DMS153 treated with DMSO at 0.1 percent for 48 hours (cell line): Measurements from ENCODE around the gene DUS2.

Source experiments
- DNase-seq: peaks from one replicate; lab custom pipeline; 2025; ENCODE audit not compliant: unreplicated experiment; lab: John Stamatoyannopoulos, UW

The DUS2 gene

GRCh38 chr16:68074850-68075555 lies 51.9 kb downstream of the DUS2 start:
- DNase-seq = no peak

- DNase-seq = no peak
Measured at GRCh38 chr16:68075980-68076379, 52.9 kb downstream of the DUS2 start.

- DNase-seq = no peak
Measured at GRCh38 chr16:68076560-68076959, 53.5 kb downstream of the DUS2 start.

GRCh38 chr16:68077866-68078700 lies 55.0 kb downstream of the DUS2 start:
- no peak for DNase-seq

- no peak for DNase-seq
Measured at GRCh38 chr16:68078701-68079375, 55.8 kb downstream of the DUS2 start.

DNA sequence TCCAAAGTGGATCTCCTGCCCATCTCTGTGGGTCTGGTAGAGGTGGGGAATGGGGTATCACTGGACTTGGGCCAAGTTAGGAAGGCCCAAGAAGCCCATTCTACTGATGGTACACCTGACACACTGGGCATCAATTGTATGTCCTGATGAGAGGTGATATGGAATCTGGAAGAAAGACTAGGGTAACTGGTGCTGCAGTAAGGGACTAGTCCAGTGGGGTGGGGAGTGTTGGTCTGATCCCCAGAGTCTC lies 56.2 kb downstream of the DUS2 start:
- no peak for DNase-seq

- DNase-seq = no peak
Measured at GRCh38 chr16:68079626-68080344, 56.7 kb downstream of the DUS2 start.

GRCh38 chr16:68081861-68082628 lies 59.0 kb downstream of the DUS2 start:
- no peak for DNase-seq

DNA sequence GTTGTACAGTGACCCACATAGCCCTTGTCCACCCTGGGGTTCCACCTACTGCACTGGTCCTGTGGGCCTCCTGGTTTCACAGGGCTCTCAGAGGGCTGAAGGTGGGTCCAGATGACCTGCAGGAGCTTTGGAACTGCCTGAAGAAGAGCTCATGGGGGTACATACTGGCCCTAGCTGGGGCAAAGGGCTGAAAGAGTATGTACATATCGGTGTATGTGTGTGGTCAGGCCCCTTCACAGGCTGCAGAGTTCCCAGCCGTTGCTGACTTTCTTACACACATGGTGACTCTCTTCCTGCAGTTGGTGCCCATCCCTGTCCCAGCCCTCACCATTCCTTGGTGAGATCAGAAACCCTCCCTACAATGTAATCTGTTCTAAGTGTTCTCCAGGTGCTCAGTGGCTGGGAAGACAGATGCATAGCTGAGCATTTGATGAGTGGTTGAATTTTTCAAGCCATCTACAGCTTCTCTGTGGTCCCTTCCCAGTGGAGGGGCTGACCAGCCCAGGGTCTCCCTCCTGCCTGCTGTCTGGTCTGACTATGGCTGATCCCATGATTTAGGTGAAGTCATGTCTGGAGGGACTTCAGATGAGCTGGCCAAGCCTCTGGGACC lies 59.6 kb downstream of the DUS2 start:
- no peak for DNase-seq

DNA sequence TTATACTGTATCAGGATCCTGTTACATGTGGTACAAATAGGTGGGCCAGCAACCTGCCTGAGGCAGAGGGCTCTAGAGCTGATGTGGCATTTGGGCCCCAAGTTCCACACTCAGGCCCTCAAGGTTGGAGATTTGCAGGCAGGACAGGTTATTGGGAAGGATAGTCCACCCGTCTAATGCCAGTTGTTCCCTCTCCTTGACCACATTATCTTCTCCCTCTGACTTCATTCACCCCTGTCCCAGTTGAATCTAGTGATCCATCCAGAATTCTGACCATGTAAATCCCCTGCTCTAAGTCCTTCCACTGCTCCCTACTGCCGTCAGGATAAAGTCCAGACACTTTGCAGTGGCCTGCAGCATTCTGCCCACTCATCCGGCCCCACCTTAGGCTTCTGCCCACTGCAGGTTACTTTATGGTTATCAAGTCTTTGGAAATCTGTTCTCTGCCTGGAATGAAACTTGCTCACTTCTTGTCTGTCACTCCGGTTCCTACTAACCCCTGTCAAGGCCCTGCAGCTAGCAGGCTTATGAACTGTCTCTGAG lies 60.2 kb downstream of the DUS2 start:
- no peak for DNase-seq

DNA sequence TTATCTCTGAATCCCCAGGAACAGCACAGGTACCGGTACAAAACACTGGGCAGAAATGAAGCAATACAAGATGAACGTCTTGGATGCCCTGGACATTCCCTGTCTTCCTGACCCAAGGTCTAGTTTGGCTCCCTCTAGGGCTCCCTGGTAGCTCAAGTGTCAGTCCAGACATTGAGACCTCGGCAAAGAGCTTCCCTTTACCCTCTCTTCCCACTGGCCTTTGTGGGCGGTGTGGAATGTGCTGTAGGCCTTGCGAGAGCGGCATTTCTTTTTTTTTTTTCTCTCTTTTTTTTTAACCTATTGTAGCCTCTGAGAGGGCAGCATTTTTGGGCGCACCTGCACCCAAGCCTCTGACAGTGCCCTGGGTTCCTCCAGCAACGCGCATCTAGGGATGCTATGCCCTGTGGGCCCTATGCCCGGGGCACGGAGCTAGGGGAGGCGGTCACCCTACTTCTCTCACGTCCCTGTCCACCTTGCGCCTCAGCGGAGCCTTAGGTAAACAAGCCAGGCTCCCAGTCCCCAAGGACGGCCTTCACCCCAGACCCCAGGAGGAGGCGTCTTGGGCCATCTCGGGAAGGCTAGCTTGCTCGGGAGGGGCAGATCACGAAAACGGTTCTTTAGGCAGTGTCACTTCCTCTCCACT lies 60.9 kb downstream of the DUS2 start:
- no peak for DNase-seq

DNA sequence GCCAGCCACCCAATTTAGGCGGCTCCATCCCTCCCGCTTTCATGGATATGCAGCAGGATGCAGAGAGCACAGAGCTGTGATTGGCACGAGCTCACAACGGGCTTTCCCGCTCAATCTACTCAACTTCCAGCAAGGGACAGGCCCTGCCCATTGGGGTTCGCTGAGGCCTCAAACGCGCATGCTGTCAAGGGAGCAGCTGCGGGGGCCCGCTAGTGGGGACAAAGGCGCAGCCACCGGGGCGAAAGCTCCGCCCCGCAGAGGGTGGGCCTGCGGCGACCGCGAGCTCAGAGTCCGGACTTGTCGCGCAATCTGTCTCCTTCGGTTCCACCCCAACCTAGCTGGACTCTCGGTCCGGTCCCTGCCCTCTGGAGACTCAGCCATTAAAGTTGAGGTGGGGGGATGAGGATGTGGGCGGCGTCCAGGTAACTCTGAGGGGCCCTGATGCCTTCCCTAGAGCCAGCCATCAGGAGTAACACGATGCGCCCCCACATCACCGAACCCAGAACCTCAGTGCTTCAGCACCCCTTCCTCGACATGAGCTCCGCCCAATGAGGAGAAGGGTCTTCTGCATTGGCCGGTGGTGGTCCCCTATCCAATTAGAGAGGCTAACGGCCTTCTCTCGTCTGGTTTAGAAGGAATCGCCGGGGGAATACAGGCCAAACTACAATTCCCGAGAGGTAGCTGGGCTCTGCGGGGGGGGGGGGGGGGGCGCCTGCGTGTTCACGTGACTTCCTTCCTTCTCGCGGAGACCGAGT lies 61.6 kb downstream of the DUS2 start:
- DNase-seq = peak; percentile 92

- DNase-seq = peak; percentile 41
Measured at GRCh38 chr16:68085259-68086071, 62.4 kb downstream of the DUS2 start, which contains the start of gene NFATC3. Gene NFATC3 (plus strand): TSS chr16:68085370. CDS start chr16:68085682, 312 bp downstream.

- DNase-seq = peak; percentile 34
Measured at GRCh38 chr16:68086336-68086841, 63.3 kb downstream of the DUS2 start.

- no peak for DNase-seq
Measured at GRCh38 chr16:68086860-68087268, 63.8 kb downstream of the DUS2 start.

DNA sequence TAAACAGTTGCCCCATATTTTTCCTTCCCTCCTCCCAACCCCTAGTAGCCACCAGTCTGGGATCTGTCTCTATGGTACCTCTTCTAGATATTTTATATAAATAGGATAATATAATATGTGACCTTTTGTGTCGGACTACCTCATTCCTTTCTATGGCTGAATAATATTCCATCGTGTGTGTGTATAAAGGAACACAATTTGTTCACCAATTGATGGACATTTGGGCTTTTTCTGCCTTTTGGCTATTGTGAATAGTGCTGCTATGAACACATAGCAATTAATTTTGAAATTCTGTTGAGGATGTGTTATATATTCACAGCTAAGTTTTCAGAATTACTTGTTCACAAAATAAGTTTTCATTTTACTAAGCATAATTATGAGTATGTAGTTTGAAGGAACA lies 64.6 kb downstream of the DUS2 start:
- no peak for DNase-seq

DNA sequence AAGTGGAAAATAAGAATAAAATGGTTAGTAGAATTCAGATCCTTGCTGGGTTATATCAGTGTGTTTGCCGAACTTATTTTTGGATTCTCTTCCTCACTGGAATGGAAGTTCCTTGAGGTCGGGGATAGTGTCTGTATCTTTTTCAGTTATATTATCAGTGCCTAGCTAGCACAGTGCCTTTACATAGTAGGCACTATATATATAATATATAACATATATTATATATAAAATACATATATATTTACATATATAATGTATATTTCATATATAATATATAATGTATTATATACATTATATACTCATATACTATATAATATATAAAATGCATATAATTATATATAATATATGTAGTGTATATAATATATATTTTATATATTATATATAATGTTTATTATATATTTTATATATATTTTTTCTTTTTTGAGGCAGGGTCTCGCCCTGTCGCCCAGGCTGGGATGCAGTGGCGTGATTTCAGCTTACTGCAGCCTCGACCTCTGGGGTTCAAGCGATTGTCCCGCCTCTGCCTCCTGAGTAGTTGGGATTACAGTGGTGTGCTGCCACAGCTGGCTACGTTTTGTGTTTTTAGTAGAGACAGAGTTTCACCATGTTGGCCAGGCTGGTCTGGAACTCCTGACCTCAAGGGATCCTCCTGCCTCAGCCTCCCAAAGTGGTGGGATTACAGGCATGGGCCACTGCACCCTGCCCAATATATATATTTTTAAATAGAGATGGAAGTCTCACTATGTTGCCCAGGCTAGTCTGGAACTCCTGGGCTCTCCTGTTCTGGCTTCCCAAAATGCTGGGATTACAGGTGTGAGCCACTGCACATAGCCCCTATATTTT lies 65.3 kb downstream of the DUS2 start:
- no peak for DNase-seq
